Measurements from ENCODE around the gene PRPF8.

Gene PRPF8

GRCh38 chr17:1684378-1685189 is at the start of gene PRPF8:
Gene PRPF8 (minus strand): TSS chr17:1684867. CDS start chr17:1684571, 296 bp downstream.
- H3K27ac Mint-ChIP-seq, result peak within 1 kb of the TSS; percentile 98
- peak within 1 kb of the TSS; percentile 98 for H3K4me3 Mint-ChIP-seq
- H3K4me1 Mint-ChIP-seq, result peaks cover 41% of the 10 kb centered on the region
- H3K9me3 Mint-ChIP-seq, result no peaks in the 10 kb centered on the region
- DNase-seq (peak; percentile 98), ATAC-seq (peak; percentile 100)
- H3K36me3 Mint-ChIP-seq (ENCODE audit: low read depth), result peaks cover 47% of the 10 kb centered on the region
- no peaks in the 10 kb centered on the region for H3K27me3 Mint-ChIP-seq

- no peaks in the 10 kb centered on the region for H3K27me3 Mint-ChIP-seq
- no peaks in the 10 kb centered on the region for H3K36me3 Mint-ChIP-seq (ENCODE audit: low read depth)
- DNase-seq, result no peak
- no peak overlapping the region for H3K27ac Mint-ChIP-seq
- peaks cover 16% of the 10 kb centered on the region for H3K4me1 Mint-ChIP-seq
- no peaks in the 10 kb centered on the region for H3K9me3 Mint-ChIP-seq
- no peak for ATAC-seq
- H3K4me3 Mint-ChIP-seq, result no peak overlapping the region
These were observed 49.1 kb upstream of the PRPF8 start for GRCh38 chr17:1733759-1734158.

GRCh38 chr17:1732833-1733321 is 48.2 kb upstream of the PRPF8 start:
- H3K36me3 Mint-ChIP-seq (ENCODE audit: low read depth), result peaks cover 3% of the 10 kb centered on the region
- H3K4me1 Mint-ChIP-seq, result peaks cover 18% of the 10 kb centered on the region
- no peak overlapping the region for H3K27ac Mint-ChIP-seq
- ATAC-seq, result no peak
- no peak for DNase-seq
- H3K27me3 Mint-ChIP-seq, result no peaks in the 10 kb centered on the region
- no peaks in the 10 kb centered on the region for H3K9me3 Mint-ChIP-seq
- H3K4me3 Mint-ChIP-seq, result no peak overlapping the region

DNA sequence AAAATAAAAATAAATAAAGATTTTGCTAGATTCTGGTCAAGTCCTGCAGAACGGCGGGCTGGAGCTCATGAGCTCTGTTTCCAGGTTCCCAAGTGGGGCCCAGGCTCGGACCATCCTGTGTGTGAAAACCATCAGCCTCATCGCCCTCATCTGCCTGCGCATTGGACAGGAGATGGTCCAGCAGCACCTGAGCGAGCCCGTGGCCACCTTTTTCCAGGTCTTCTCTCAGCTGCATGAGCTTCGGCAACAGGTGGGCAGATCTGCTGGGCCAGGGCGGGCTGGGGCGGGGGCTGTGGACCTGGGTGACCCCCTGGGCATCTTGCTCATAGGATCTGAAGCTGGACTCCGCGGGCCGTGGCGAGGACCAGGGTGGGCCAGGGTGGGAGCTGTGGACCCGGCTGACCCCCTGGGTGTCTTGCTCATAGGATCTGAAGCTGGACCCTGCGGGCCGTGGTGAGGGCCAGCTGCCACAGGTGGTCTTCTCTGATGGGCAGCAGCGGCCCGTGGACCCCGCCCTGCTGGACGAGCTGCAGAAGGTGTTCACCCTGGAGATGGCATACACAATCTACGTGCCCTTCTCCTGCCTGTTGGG is 47.7 kb upstream of the PRPF8 start:
- peaks cover 18% of the 10 kb centered on the region for H3K4me1 Mint-ChIP-seq
- peaks cover 3% of the 10 kb centered on the region for H3K36me3 Mint-ChIP-seq (ENCODE audit: low read depth)
- no peak overlapping the region for H3K27ac Mint-ChIP-seq
- no peaks in the 10 kb centered on the region for H3K27me3 Mint-ChIP-seq
- no peaks in the 10 kb centered on the region for H3K9me3 Mint-ChIP-seq
- ATAC-seq, result no peak
- DNase-seq, result no peak
- no peak overlapping the region for H3K4me3 Mint-ChIP-seq

- H3K27me3 Mint-ChIP-seq, result no peaks in the 10 kb centered on the region
These were observed 46.5 kb upstream of the PRPF8 start for GRCh38 chr17:1731194-1731506.

DNA sequence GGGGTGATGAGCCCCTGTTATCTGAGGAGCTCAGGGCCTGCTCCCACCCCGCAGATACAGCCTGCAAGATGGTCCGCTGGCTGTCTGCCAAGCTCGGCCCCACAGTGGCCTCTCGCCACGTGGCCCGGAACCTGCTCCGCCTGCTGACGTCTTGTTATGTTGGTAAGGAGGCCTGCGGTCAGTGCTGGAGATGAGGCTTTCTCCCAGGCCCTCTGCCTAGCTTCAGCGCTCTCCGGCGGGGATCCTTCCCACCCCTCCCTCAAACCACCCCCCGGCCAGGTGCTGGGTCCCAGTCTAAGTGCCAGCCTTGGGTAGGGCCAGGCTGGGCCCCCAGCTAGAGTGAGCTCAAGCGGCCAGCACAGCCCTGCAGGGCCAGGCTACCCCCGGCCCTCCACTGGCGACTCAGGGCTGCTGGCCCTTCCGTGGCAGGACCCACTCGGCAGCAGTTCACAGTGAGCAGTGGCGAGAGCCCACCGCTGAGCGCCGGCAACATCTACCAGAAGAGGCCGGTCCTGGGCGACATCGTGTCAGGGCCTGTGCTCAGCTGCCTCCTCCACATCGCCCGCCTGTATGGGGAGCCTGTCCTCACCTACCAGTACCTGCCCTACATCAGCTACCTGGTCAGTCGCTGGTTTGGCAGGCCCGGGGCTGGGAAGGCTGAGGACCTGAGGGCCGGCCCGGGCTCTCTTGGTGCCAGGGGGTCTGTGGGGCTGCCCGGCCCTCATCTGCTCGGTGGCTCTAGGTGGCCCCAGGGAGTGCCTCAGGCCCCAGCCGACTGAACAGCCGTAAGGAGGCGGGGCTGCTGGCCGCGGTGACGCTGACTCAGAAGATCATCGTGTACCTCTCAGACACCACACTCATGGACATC is 45.9 kb upstream of the PRPF8 start:
- no peak overlapping the region for H3K4me3 Mint-ChIP-seq
- H3K9me3 Mint-ChIP-seq, result no peaks in the 10 kb centered on the region
- H3K27me3 Mint-ChIP-seq, result no peaks in the 10 kb centered on the region
- H3K27ac Mint-ChIP-seq, result no peak overlapping the region
- H3K4me1 Mint-ChIP-seq, result peaks cover 10% of the 10 kb centered on the region
- DNase-seq, result no peak
- peaks cover 5% of the 10 kb centered on the region for H3K36me3 Mint-ChIP-seq (ENCODE audit: low read depth)
- peak; percentile 15 for ATAC-seq

More at GRCh38 chr17:1731194-1731506, 46.5 kb upstream of the PRPF8 start:
- H3K4me1 Mint-ChIP-seq, result peaks cover 9% of the 10 kb centered on the region
- peaks cover 3% of the 10 kb centered on the region for H3K36me3 Mint-ChIP-seq (ENCODE audit: low read depth)
- no peak overlapping the region for H3K4me3 Mint-ChIP-seq
- no peak overlapping the region for H3K27ac Mint-ChIP-seq
- DNase-seq, result no peak
- no peak for ATAC-seq
- H3K9me3 Mint-ChIP-seq, result no peaks in the 10 kb centered on the region

- H3K4me1 Mint-ChIP-seq, result peaks cover 12% of the 10 kb centered on the region
- peak overlapping the region; percentile 43 for H3K27ac Mint-ChIP-seq
- H3K4me3 Mint-ChIP-seq, result no peak overlapping the region
- H3K27me3 Mint-ChIP-seq, result no peaks in the 10 kb centered on the region
- no peaks in the 10 kb centered on the region for H3K9me3 Mint-ChIP-seq
- DNase-seq, result no peak
- peak; percentile 10 for ATAC-seq
- peaks cover 5% of the 10 kb centered on the region for H3K36me3 Mint-ChIP-seq (ENCODE audit: low read depth)
These were observed 45.3 kb upstream of the PRPF8 start for GRCh38 chr17:1729966-1730325.

- ATAC-seq, result no peak
- Mint-ChIP-seq H3K4me1 (peaks cover 23% of the 10 kb centered on the region), H3K27ac (no peak overlapping the region), H3K9me3 (no peaks in the 10 kb centered on the region), H3K4me3 (no peak overlapping the region), H3K36me3 (ENCODE audit: low read depth) (peaks cover 5% of the 10 kb centered on the region), H3K27me3 (no peaks in the 10 kb centered on the region)
- DNase-seq, result no peak
These were observed 43.4 kb upstream of the PRPF8 start for GRCh38 chr17:1727876-1728630.

DNA sequence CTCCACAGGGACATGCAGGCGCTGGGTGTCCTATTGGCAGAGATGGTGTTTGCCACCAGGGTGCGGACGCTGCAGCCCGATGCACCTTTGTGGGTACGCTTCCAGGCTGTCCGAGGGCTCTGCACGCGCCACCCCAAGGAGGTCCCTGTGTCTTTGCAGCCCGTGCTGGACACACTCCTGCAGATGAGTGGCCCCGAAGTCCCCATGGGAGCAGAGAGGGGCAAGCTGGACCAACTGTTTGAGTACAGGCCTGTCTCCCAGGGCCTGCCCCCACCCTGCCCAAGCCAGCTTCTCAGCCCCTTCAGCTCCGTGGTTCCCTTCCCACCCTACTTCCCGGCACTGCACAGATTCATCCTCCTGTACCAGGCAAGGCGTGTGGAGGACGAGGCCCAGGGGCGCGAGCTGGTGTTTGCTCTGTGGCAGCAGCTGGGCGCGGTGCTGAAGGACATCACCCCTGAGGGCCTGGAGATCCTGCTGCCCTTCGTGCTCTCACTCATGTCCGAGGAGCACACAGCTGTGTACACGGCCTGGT is 42.7 kb upstream of the PRPF8 start:
- H3K4me1 Mint-ChIP-seq, result peaks cover 30% of the 10 kb centered on the region
- no peak overlapping the region for H3K27ac Mint-ChIP-seq
- H3K4me3 Mint-ChIP-seq, result no peak overlapping the region
- DNase-seq (no peak), ATAC-seq (no peak)
- H3K36me3 Mint-ChIP-seq (ENCODE audit: low read depth), result peaks cover 5% of the 10 kb centered on the region
- H3K9me3 Mint-ChIP-seq, result no peaks in the 10 kb centered on the region
- no peaks in the 10 kb centered on the region for H3K27me3 Mint-ChIP-seq

DNA sequence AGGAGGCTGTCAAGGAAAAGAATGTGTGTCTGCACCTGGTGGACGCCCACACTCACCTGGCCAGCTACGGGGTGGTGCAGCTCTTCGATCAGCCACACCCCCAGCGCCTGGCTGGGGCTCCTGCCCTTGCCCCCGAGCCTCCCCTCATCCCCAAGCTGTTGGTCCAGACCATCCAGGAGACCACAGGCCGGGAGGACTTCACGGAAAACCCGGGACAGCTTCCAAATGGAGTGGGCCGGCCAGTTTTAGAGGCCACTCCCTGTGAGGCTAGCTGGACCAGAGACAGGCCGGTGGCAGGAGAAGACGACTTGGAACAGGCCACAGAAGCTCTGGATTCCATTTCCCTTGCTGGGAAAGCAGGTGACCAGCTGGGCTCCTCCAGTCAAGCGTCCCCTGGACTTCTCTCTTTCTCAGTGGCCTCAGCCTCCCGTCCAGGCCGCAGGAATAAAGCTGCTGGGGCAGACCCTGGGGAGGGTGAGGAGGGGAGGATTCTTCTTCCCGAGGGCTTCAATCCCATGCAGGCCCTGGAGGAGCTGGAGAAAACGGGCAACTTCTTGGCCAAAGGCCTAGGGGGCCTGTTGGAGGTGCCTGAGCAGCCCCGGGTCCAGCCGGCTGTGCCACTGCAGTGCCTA is 42.1 kb upstream of the PRPF8 start:
- ATAC-seq, result no peak
- Mint-ChIP-seq H3K4me1 (peaks cover 30% of the 10 kb centered on the region), H3K27me3 (no peaks in the 10 kb centered on the region), H3K4me3 (no peak overlapping the region), H3K27ac (no peak overlapping the region), H3K9me3 (no peaks in the 10 kb centered on the region), H3K36me3 (ENCODE audit: low read depth) (peaks cover 5% of the 10 kb centered on the region)
- no peak for DNase-seq

- DNase-seq, result no peak
- peaks cover 30% of the 10 kb centered on the region for H3K4me1 Mint-ChIP-seq
These were observed 41.2 kb upstream of the PRPF8 start for GRCh38 chr17:1725642-1726511.

GRCh38 chr17:1724869-1725641 is 40.4 kb upstream of the PRPF8 start:
- no peak for DNase-seq
- Mint-ChIP-seq H3K9me3 (no peaks in the 10 kb centered on the region), H3K27ac (peak overlapping the region; percentile 31), H3K4me1 (peaks cover 30% of the 10 kb centered on the region), H3K36me3 (ENCODE audit: low read depth) (peaks cover 5% of the 10 kb centered on the region), H3K27me3 (no peaks in the 10 kb centered on the region), H3K4me3 (peak overlapping the region; percentile 72)
- ATAC-seq, result peak; percentile 57

More at GRCh38 chr17:1725642-1726511, 41.2 kb upstream of the PRPF8 start:
- Mint-ChIP-seq H3K36me3 (ENCODE audit: low read depth) (peaks cover 5% of the 10 kb centered on the region), H3K4me3 (peak overlapping the region; percentile 72), H3K9me3 (no peaks in the 10 kb centered on the region), H3K27ac (peak overlapping the region; percentile 31), H3K27me3 (no peaks in the 10 kb centered on the region)
- ATAC-seq, result no peak

All from activated naive CD8-positive, alpha-beta T cell treated with anti-CD3 and anti-CD28 coated beads, Interleukin-2, amount 50 U/mL, for 24 hours (primary cell).